Endothelial cell (in vitro differentiated cells): ENCODE measurements around the gene DNAAF2. TPM values are rescaled to one million over a fixed set of nuclear protein-coding genes. Genes with fewer than 3 reads are reported as not detected.

Experiments
- DNase-seq: peaks from one replicate; pipeline ENCODE4 v3.0.0; 2021; ENCODE audit warnings: low spot score
- H3K27ac Mint-ChIP-seq: one replicate; pipeline ENCODE4 v1.8.0; 2021; ENCODE audit warnings: mixed read lengths, inconsistent platforms; ENCODE audit not compliant: unreplicated experiment
- H3K27me3 Mint-ChIP-seq: one replicate; pipeline ENCODE4 v1.8.0; 2021; ENCODE audit warnings: mild to moderate bottlenecking, moderate library complexity, mixed read lengths, inconsistent platforms; ENCODE audit not compliant: unreplicated experiment
- H3K36me3 Mint-ChIP-seq: one replicate; pipeline ENCODE4 v1.8.0; 2021; ENCODE audit warnings: mild to moderate bottlenecking, low read depth, mixed read lengths, inconsistent platforms; ENCODE audit not compliant: unreplicated experiment
- H3K4me1 Mint-ChIP-seq: one replicate; pipeline ENCODE4 v1.8.0; 2021; ENCODE audit warnings: mild to moderate bottlenecking, mixed read lengths, inconsistent platforms; ENCODE audit not compliant: unreplicated experiment
- H3K4me3 Mint-ChIP-seq: one replicate; pipeline ENCODE4 v1.8.0; 2021; ENCODE audit warnings: mild to moderate bottlenecking, mixed read lengths, inconsistent platforms; ENCODE audit not compliant: unreplicated experiment
- H3K9me3 Mint-ChIP-seq: one replicate; pipeline ENCODE4 v1.8.0; 2021; ENCODE audit warnings: mixed read lengths, inconsistent platforms; ENCODE audit not compliant: unreplicated experiment
- CTCF ChIP-seq: fragments of 200-600 bp; sonication (generic); IDR thresholded peaks from one replicate; pipeline ENCODE4 v1.5.0; 2021; ENCODE audit warnings: antibody characterized with exemption; ENCODE audit not compliant: unreplicated experiment
- total RNA-seq: library from RNA; stranded (reverse); fragmentation: NEBNext Ultra II Directional; extraction: Animal tissue kit (Norgen Biotek cat#: 25700); gene quantifications from one replicate; pipeline ENCODE4 v1.2.1, GENCODE V29; 2021; ENCODE audit not compliant: unreplicated experiment

Gene DNAAF2
- total RNA-seq, 1 donor from 2014 or later: 8.6 TPM

GRCh38 chr14:49598485-49599300, 36.4 kb downstream of the DNAAF2 start, which contains the start of gene LRR1:
Gene LRR1 (plus strand): TSS chr14:49598940. CDS start chr14:49599021, 81 bp downstream.
- H3K4me3 Mint-ChIP-seq: peak within 1 kb of the TSS; percentile 99
- peaks cover 5% of the 10 kb centered on the region for H3K27me3 Mint-ChIP-seq
- peaks cover 21% of the 10 kb centered on the region for H3K4me1 Mint-ChIP-seq
- no peaks in the 10 kb centered on the region for H3K9me3 Mint-ChIP-seq
- DNase-seq: peak; percentile 89
- peak within 1 kb of the TSS; percentile 97 for H3K27ac Mint-ChIP-seq
- no peak for TF ChIP-seq CTCF
- H3K36me3 Mint-ChIP-seq: peaks cover 4% of the 10 kb centered on the region

DNA sequence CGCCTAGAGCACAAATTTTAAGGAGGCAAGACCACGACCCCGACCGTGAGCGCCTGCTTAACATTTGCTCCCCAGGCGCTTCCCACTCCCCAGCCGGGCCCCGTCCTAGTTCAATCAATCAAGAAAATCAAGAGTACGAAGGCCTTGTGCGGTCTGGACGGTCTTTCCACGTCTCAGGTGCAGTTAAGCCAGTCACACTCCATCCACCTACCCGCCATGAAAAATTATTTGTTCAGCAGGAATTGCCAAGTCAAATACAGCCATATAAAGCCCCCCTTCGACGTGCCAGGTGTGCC, 36.9 kb downstream of the DNAAF2 start:
- peak; percentile 17 for DNase-seq

GRCh38 chr14:49594347-49595091, 40.5 kb downstream of the DNAAF2 start:
- H3K4me1 Mint-ChIP-seq: peaks cover 16% of the 10 kb centered on the region
- DNase-seq: no peak
- no peak for TF ChIP-seq CTCF
- no peak overlapping the region for H3K4me3 Mint-ChIP-seq
- peaks cover 1% of the 10 kb centered on the region for H3K27me3 Mint-ChIP-seq
- no peaks in the 10 kb centered on the region for H3K9me3 Mint-ChIP-seq
- no peak overlapping the region for H3K27ac Mint-ChIP-seq
- no peaks in the 10 kb centered on the region for H3K36me3 Mint-ChIP-seq

More for the DNA sequence above, 36.9 kb downstream of the DNAAF2 start:
- Mint-ChIP-seq H3K9me3 (no peaks in the 10 kb centered on the region), H3K36me3 (peaks cover 4% of the 10 kb centered on the region), H3K4me1 (peaks cover 21% of the 10 kb centered on the region), H3K4me3 (peak overlapping the region; percentile 99), H3K27ac (peak overlapping the region; percentile 97), H3K27me3 (peaks cover 5% of the 10 kb centered on the region)
- TF ChIP-seq CTCF: no peak

- Mint-ChIP-seq H3K9me3 (no peaks in the 10 kb centered on the region), H3K36me3 (no peaks in the 10 kb centered on the region), H3K4me3 (no peak overlapping the region), H3K27me3 (peaks cover 1% of the 10 kb centered on the region), H3K4me1 (peaks cover 13% of the 10 kb centered on the region), H3K27ac (no peak overlapping the region)
- no peak for DNase-seq
- no peak for TF ChIP-seq CTCF
Measured at GRCh38 chr14:49593016-49593415, 42.0 kb downstream of the DNAAF2 start.

- DNase-seq: no peak
- H3K27me3 Mint-ChIP-seq: peaks cover 23% of the 10 kb centered on the region
- peak overlapping the region; percentile 39 for H3K27ac Mint-ChIP-seq
- H3K9me3 Mint-ChIP-seq: no peaks in the 10 kb centered on the region
- TF ChIP-seq CTCF: no peak
- H3K36me3 Mint-ChIP-seq: peaks cover 14% of the 10 kb centered on the region
- peaks cover 16% of the 10 kb centered on the region for H3K4me1 Mint-ChIP-seq
- no peak overlapping the region for H3K4me3 Mint-ChIP-seq
Measured at GRCh38 chr14:49589387-49589786, 45.7 kb downstream of the DNAAF2 start.
